C4-2B (cell line): ENCODE measurements around the gene EZH1.
A peak's percentile ranks its signal among the peaks of the same experiment; 100 is the strongest.

Experiments used
- H3K27ac ChIP-seq: fragments of 450-650 bp; 2 replicates; pipeline ENCODE4 v1.5.1; 2017
- ZFX ChIP-seq: fragments of 450-650 bp; IDR thresholded peaks from 2 replicates; pipeline ENCODE4 v1.6.1; 2017
- TF ChIP-seq, protein P1 (sequence below): fragments of 450-650 bp; conservative IDR thresholded peaks from 2 replicates; pipeline ENCODE4 v1.5.1; 2017; ENCODE audit warnings: mild to moderate bottlenecking

The EZH1 gene

DNA sequence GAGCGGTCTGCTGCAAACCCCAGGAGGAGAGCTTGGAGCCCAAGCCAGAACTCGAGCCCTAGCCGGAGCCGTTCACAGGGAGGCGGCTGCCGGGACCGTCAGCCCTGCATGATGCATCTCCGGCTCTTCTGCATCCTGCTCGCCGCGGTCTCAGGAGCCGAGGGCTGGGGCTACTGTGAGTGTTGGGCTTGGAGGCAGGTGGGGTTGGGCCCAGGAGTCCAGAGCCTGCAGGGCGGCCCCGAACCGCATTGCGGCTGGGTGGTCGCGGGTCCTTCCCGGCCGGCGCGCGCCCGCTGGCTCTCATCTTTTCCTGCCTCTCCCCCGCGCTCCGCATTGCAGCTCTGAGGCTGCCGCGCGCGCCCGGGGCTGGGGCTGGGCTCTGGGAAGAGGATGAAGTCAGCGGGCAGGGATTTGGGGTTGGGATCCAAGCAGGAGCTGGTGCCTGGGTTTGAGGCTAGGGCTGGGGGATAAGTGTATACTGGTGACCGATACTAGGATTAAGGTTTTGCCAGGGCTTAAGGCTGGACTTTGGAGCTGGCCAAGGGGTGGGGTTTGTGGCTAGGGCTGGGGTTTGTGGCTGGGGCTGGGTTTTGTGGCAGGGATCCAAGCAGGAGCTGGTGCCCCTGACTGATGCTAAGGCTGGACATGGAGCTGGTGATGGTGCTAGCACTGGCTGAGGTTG, 62.0 kb downstream of the EZH1 start:
- H3K27ac ChIP-seq: no peak overlapping the region
- TF ChIP-seq, protein P1, sequence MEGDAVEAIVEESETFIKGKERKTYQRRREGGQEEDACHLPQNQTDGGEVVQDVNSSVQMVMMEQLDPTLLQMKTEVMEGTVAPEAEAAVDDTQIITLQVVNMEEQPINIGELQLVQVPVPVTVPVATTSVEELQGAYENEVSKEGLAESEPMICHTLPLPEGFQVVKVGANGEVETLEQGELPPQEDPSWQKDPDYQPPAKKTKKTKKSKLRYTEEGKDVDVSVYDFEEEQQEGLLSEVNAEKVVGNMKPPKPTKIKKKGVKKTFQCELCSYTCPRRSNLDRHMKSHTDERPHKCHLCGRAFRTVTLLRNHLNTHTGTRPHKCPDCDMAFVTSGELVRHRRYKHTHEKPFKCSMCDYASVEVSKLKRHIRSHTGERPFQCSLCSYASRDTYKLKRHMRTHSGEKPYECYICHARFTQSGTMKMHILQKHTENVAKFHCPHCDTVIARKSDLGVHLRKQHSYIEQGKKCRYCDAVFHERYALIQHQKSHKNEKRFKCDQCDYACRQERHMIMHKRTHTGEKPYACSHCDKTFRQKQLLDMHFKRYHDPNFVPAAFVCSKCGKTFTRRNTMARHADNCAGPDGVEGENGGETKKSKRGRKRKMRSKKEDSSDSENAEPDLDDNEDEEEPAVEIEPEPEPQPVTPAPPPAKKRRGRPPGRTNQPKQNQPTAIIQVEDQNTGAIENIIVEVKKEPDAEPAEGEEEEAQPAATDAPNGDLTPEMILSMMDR: no peak
- TF ChIP-seq ZFX: no peak

DNA sequence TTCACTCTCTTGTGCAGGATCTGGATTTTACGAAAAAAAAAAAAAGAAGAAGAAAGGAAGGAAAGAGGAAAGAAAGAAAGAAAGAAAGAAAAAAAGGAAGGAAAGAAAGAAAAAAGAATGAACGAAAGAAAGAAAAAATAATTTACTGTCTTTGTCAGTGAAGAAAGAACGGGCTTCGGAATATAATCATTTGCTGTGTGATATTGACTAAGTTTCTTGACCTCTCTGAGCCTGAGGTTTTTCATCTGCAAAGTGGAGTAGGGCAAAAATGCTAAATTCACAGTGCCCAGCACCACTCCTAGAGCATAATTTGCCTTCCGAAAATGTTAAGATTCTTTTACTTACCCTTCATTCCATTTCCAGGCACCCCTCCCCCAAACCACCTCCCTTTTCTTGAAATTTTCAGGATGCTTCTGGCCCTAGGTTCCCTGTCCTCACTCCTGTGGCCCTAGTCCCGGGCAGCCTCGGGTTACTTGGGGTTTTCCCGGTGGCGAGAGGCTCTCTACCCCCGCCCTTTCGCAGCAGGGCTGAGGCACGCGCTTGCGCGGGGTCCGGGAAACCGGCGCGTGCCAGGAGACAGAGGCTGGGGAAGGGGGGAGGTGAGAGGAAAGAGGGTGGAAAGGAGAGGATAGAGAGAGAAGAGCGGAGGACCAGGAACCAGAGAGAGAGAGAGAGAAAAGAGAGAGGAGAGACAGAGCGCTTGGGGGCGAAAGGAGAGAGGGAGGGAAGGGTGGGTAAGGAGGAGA, 62.7 kb downstream of the EZH1 start, which contains the start of gene CNTNAP1:
Gene CNTNAP1 (plus strand): TSS at position 556 of the 746 bp plus-strand sequence. CDS start 299 bp downstream, outside the sequence.
- no peak for TF ChIP-seq ZFX
- TF ChIP-seq, protein P1: no peak
- no peak within 1 kb of the TSS for H3K27ac ChIP-seq

DNA sequence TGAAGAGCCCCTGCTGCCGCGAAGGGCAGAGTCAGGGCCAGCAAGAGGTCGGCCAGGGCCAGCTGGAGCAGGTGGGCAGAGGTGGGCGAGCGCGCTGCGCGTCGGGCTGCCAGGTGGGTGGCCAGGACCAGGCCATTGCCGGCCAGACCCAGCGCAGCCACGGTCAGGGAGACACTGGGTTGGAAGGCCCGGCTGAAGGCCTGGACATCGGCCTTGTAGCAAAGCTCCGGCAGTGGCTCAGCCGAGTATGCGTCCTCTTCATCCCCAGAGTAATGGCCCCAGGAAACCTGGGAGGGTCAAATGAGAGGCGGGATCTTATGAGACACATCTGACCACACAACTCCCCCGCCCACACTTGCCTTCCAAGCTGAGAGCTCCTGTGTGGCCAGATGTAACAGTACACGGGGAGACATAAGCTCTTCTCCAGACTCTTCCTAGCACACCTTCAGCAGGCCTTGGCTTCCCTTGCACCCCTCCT, 64.5 kb downstream of the EZH1 start:
- TF ChIP-seq, protein P1: no peak
- no peak for TF ChIP-seq ZFX
- H3K27ac ChIP-seq: no peak overlapping the region; the same call in 1 of the 2 replicates

DNA sequence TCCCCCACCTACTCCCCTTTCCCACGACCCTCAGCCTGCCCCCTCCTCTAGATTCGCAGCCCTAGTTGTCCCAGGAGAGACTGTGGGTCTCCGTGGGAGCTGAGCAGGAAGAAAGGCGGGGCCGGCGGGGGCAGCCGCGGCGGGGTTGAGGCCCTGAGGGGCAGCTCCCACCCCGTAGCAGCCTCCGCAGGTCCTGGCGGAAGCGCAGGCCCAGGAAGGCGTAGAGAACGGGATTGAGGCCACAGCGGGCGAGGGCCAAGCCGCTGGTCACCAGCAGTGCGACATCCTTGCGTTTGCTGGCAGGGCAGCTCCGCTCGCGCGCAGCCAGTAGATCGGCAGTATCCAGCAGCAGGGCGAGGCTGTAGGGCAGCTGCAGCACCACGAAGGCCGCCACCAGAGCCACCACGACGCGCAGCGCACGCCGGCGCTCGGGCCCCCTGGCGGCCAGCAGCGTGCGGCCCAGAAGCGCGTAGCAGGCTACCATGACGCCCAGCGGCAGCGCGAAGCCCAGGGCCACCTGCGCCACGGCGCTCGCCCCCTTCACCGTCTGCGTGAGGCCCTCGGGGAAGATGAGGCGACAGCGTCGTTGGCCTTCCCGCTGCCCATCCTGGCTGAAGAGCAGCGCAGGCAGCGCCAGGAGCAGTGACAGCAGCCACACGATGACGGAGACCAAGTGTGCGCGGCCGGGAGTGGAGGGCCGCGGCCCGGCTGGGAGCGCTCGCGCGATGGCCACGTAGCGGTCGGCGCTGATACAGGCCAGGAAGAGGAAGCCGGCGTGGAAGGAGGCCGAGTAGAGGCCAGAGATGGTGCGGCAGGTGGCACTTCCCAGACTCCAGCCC, 65.1 kb downstream of the EZH1 start:
- TF ChIP-seq, protein P1: peak; percentile 56
- no peak for TF ChIP-seq ZFX
- H3K27ac ChIP-seq: peak overlapping the region; percentile 96; the same call in 1 of the 2 replicates

DNA sequence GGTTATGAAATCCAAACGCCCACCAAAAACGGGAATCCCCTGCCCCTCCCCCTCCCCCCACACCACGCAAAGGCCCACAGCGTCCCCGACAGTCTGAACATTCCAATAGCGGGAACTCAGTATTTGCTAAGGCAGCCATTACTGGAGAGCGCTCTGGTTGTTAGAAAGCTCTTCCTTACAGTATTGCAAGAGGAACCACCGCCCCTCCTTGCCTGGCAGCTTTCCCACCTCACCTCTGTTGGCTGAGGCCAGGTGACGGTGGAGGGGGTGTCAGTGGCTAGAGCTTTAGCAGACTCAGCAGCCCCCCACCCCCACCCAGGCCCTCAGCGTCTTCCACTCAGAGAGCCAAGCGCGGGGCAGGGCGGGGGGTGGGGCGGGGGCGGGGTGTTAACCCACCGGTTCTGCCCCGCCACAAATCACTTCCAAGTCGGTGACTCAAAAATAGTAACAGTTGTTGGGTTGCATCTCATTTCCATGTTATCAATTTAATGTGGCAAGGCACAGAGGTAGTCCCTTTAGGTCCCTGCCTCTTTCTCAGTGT, 65.8 kb downstream of the EZH1 start:
- no peak for TF ChIP-seq ZFX
- TF ChIP-seq, protein P1: no peak
- H3K27ac ChIP-seq: peak overlapping the region; percentile 96

DNA sequence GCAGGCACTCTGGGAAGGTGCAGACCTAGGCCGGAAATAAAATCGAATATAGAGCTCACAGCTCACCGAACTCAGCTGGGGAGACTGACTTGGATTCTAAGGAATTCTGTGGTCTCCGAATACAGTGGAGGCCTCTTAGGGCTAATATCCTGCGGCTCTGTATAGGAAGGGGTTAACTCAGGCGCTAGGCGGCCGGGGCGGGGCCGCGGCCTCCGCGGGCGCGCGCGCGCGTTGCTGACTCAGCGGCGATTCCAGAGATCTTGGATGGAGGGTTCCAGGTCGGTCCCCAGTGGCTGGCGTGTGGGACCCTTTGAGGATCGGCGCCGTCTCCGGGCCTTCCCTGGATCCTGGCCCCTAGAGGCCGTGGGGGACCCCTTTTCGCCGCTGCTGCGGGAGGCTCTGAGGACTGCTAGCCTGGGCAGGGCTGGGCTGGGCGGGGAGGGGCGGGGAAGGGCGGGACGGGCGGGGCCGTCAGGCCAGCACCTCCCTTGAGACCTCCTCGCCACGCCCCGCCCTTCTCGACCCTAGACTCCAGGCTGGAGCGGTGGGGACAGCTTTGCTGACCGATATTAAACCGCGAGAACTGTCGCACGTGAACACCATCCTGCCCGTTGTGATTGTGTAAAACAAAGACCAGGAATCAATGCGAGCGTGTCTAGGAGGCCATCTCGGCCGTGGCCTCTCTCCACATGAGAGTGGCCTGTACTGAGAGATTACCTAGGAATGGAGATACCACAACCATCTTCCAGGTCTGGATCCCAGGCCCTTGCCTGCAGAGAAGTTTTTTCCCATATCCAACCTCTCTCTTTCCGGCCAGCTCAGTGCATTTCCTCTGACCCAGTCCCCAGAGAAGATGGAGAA, 66.7 kb downstream of the EZH1 start:
- no peak for TF ChIP-seq ZFX
- TF ChIP-seq, protein P1: no peak
- peak overlapping the region; percentile 96 for H3K27ac ChIP-seq
